Measurements from ENCODE around the gene SLC22A31. TPM values are rescaled to one million over a fixed set of nuclear protein-coding genes. Genes with fewer than 3 reads are reported as not detected.

The SLC22A31 gene
- total and polyA plus RNA-seq, 9 of the 15 experiments (the other 6 are each of a cell fraction or from before 2014, with no cell fraction given), result 0.29 to 2.2 (median 0.47) TPM; not detected in 3

GRCh38 chr16:89172171-89172527 lies 28.2 kb downstream of the SLC22A31 start:
- no peak overlapping the region for H3K27ac ChIP-seq (ENCODE audit: extremely low read depth, low read depth, low read length)
- H3K79me2 ChIP-seq (ENCODE audit: control insufficient read depth, insufficient read depth, low read length), result no peaks in the 10 kb centered on the region
- no peak overlapping the region for H3K4me2 ChIP-seq (ENCODE audit: insufficient read depth, low read length)
- in situ Hi-C loops (cut with MboI) (no loop called here), intact Hi-C loops (cut with micrococcal nuclease) (no loop called here)
- H2AFZ ChIP-seq (ENCODE audit: low read depth, low read length), result no peak overlapping the region
- no peak for FAIRE-seq
- no peak overlapping the region for H3K4me3 ChIP-seq
- peaks cover 12 to 96% of the 10 kb centered on the region in 2 experiments for H3K4me1 ChIP-seq (replicated peaks in 1 of 2; ENCODE audit: control insufficient read depth in 2 of 2, insufficient read depth in 2 of 2, low read length in 2 of 2)
- H3K27me3 ChIP-seq (ENCODE audit: control insufficient read depth in 2 of 2, insufficient read depth in 2 of 2, low read length in 2 of 2), result peaks cover 0 to 18% of the 10 kb centered on the region in 2 experiments; a peak in 2 of 5 replicates
- ATAC-seq, result no peak
- peaks cover 3% of the 10 kb centered on the region; the same call in 1 of the 2 replicates for H4K20me1 ChIP-seq (replicated peaks; ENCODE audit: control insufficient read depth, insufficient read depth, low read length)
- no peaks in the 10 kb centered on the region for H3K9me3 ChIP-seq (replicated peaks; ENCODE audit: control insufficient read depth, insufficient read depth, low read depth, low read length)
- H3K9me1 ChIP-seq (ENCODE audit: control insufficient read depth, insufficient read depth, low read length), result no peaks in the 10 kb centered on the region
- no TSS peak for BruUV-seq (replicated peaks)
- WGBS (ENCODE audit: insufficient coverage, low coverage, missing lambda C conversion rate), result 57% methylated on average over 8 of the region's 11 CpGs
- ChIA-PET CTCF (ENCODE audit: low intra/inter-chr PET ratio) (no interaction called here), POLR2A (no interaction called here)
- peak overlapping the region in 1 of 2 experiments; percentile 91; a peak in 2 of 4 replicates for H3K9ac ChIP-seq (ENCODE audit: insufficient read depth in 1 of 2, low read depth in 2 of 2, low read length in 2 of 2)
- TF ChIP-seq BCLAF1 (IDR thresholded peaks at IDR 0.05; ENCODE audit: borderline replicate concordance in 1 of 2, control insufficient read depth in 1 of 2, low read depth in 2 of 2, low read length in 1 of 2) (no peak), PRDM10 (IDR thresholded peaks at IDR 0.05; ENCODE audit: partially characterized antibody) (no peak), ZKSCAN3 (CRISPR knock-in tag; IDR thresholded peaks at IDR 0.05) (no peak), MCM2 (IDR thresholded peaks at IDR 0.05; ENCODE audit: low read depth) (no peak), ELF1 (tag; IDR thresholded peaks at IDR 0.05) (no peak), ZNF354B (CRISPR knock-in tag; IDR thresholded peaks at IDR 0.05) (no peak), NR1H2 (CRISPR knock-in tag; IDR thresholded peaks at IDR 0.05) (no peak), ZNF830 (CRISPR knock-in tag; IDR thresholded peaks at IDR 0.05) (no peak), MYC (IDR thresholded peaks at IDR 0.05; ENCODE audit: low read depth, low read length) (no peak), MYC (CRISPR knock-in tag; IDR thresholded peaks at IDR 0.05; ENCODE audit: borderline replicate concordance, low read depth) (no peak), ZNF12 (CRISPR knock-in tag; IDR thresholded peaks at IDR 0.05) (no peak), STAG1 (CRISPR knock-in tag; IDR thresholded peaks at IDR 0.05; ENCODE audit: borderline replicate concordance) (no peak), ZNF589 (CRISPR knock-in tag; IDR thresholded peaks at IDR 0.05; ENCODE audit: low read depth) (no peak), C11orf30 (IDR thresholded peaks at IDR 0.05; ENCODE audit: low read depth) (no peak)
- DNase-seq (ENCODE audit: extremely low read depth in 1 of 4, low spot score in 3 of 4), result no peak
- H3K36me3 ChIP-seq (ENCODE audit: control insufficient read depth, insufficient read depth, low read length), result no peaks in the 10 kb centered on the region
